Measurements from ENCODE around the gene ZP2.

ZP2 gene

DNA sequence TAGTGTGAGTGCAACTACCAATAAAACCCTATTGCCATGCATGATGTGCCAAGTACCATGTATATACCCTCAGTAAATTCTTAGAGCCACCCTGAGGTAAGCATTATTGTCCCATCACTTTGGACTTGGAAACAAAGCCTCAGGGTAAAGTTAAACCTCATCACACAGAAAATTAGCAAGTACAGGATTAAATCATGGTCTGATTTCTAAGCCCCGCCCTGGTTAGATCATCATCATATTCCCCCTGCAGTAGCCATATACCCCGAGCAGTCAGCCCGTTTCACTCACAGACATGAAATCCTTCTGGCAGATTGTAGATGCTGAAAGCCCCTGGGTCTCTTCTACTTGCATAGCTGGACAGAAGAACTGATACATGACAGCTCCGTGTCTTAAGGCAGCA, 4.8 kb downstream of the ZP2 start:
- no peak overlapping the region for H2AFZ ChIP-seq (ENCODE audit: low read length)
- no peak overlapping the region for H3K4me3 ChIP-seq (ENCODE audit: low read length, poor library complexity, severe bottlenecking)
- H3F3A ChIP-seq (ENCODE audit: low read depth): no peaks in the 10 kb centered on the region
- no peak overlapping the region for H3K9ac ChIP-seq (ENCODE audit: low read depth, low read length, poor library complexity, severe bottlenecking)
- no peaks in the 10 kb centered on the region for H3K9me2 ChIP-seq (replicated peaks; ENCODE audit: low read depth, low read length)
- H3K4me1 ChIP-seq (ENCODE audit: insufficient read depth, low read length, poor library complexity, severe bottlenecking): no peaks in the 10 kb centered on the region
- H3K9me3 ChIP-seq (ENCODE audit: insufficient read depth, low read depth, low read length): no peaks in the 10 kb centered on the region
- TF ChIP-seq, protein P1, sequence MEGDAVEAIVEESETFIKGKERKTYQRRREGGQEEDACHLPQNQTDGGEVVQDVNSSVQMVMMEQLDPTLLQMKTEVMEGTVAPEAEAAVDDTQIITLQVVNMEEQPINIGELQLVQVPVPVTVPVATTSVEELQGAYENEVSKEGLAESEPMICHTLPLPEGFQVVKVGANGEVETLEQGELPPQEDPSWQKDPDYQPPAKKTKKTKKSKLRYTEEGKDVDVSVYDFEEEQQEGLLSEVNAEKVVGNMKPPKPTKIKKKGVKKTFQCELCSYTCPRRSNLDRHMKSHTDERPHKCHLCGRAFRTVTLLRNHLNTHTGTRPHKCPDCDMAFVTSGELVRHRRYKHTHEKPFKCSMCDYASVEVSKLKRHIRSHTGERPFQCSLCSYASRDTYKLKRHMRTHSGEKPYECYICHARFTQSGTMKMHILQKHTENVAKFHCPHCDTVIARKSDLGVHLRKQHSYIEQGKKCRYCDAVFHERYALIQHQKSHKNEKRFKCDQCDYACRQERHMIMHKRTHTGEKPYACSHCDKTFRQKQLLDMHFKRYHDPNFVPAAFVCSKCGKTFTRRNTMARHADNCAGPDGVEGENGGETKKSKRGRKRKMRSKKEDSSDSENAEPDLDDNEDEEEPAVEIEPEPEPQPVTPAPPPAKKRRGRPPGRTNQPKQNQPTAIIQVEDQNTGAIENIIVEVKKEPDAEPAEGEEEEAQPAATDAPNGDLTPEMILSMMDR (conservative IDR thresholded peaks at IDR 0.05; ENCODE audit: low read length): no peak
- no peak for TF ChIP-seq EZH2phosphoT487 (IDR thresholded peaks at IDR 0.05; ENCODE audit: borderline replicate concordance)
- no peak overlapping the region for H3K4me2 ChIP-seq (ENCODE audit: low read depth, low read length, poor library complexity, severe bottlenecking)
- no peaks in the 10 kb centered on the region for H3K79me2 ChIP-seq (ENCODE audit: insufficient read depth, low read length)
- H3K27me3 ChIP-seq (ENCODE audit: insufficient read depth, low read length, poor library complexity, severe bottlenecking): no peaks in the 10 kb centered on the region
- no peaks in the 10 kb centered on the region for H3K36me3 ChIP-seq (ENCODE audit: insufficient read depth, low read length)
- H4K20me1 ChIP-seq (ENCODE audit: insufficient read depth, low read length, poor library complexity, severe bottlenecking): no peaks in the 10 kb centered on the region

DNA sequence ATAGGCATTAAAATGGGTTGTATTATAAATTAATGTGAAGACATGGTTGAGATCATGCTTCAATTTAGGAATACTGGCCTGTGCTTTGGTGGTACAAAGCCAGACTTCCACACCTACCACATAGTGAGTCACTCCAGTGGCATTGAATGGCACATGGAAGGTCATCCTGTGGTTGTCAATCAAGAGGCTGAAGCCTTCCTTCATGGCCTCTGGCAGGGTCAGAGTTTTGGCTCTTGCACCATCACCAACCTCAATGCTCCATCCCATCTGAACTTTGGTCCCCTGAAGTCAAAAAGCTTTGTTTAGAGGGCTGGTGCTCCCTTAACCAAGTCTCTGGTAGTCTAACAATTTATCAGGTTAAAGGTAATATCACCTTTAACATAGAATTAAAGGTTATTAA, 6.1 kb downstream of the ZP2 start:
- Histone ChIP-seq H2AFZ (ENCODE audit: low read length) (no peak overlapping the region), H3K4me1 (ENCODE audit: insufficient read depth, low read length, poor library complexity, severe bottlenecking) (no peaks in the 10 kb centered on the region), H4K20me1 (ENCODE audit: insufficient read depth, low read length, poor library complexity, severe bottlenecking) (no peaks in the 10 kb centered on the region), H3K9ac (ENCODE audit: low read depth, low read length, poor library complexity, severe bottlenecking) (no peak overlapping the region), H3K4me3 (ENCODE audit: low read length, poor library complexity, severe bottlenecking) (no peak overlapping the region), H3K4me2 (ENCODE audit: low read depth, low read length, poor library complexity, severe bottlenecking) (no peak overlapping the region), H3K27me3 (ENCODE audit: insufficient read depth, low read length, poor library complexity, severe bottlenecking) (no peaks in the 10 kb centered on the region), H3K9me3 (ENCODE audit: insufficient read depth, low read depth, low read length) (no peaks in the 10 kb centered on the region), H3K9me2 (replicated peaks; ENCODE audit: low read depth, low read length) (no peaks in the 10 kb centered on the region), H3F3A (ENCODE audit: low read depth) (no peaks in the 10 kb centered on the region), H3K36me3 (ENCODE audit: insufficient read depth, low read length) (no peaks in the 10 kb centered on the region), H3K79me2 (ENCODE audit: insufficient read depth, low read length) (no peaks in the 10 kb centered on the region)
- TF ChIP-seq, protein P1 (conservative IDR thresholded peaks at IDR 0.05; ENCODE audit: low read length): no peak
- no peak for TF ChIP-seq EZH2phosphoT487 (IDR thresholded peaks at IDR 0.05; ENCODE audit: borderline replicate concordance)

DNA sequence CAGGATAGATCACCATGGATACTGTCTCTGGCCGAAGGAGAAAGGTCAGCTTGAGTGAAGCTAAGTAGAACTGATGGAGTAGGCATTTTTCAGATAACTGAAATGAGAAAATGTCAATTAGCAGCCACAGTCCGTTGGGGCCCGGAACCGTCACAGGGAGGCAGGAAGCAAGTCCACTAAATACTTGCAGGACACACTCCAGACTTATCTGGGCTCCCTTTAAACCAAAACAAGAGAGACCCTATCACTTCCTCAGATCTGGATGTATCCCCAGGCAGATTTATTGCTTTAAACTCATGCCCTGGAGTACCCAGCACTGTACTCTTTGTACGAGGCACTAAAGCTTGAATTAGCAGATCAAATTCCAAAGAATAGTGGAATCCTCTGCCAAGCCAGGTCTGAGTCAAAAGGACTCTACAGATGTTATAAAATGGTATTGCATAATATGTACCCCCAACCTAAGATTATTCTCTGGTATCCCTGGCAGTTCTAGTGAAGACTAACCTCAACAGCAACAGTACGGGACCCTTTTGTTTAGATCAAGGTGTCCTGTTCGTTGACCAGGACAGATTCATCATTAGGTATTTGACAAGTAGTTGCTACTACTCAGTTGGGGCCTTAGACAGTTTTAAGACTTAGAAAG, 8.1 kb downstream of the ZP2 start:
- Histone ChIP-seq H3K27me3 (ENCODE audit: insufficient read depth, low read length, poor library complexity, severe bottlenecking) (no peaks in the 10 kb centered on the region), H3F3A (ENCODE audit: low read depth) (no peaks in the 10 kb centered on the region)

More for the DNA sequence above, 8.1 kb downstream of the ZP2 start:
- H3K4me3 ChIP-seq (ENCODE audit: low read length, poor library complexity, severe bottlenecking): no peak overlapping the region
- H3K9me2 ChIP-seq (replicated peaks; ENCODE audit: low read depth, low read length): no peaks in the 10 kb centered on the region
- no peaks in the 10 kb centered on the region for H3K4me1 ChIP-seq (ENCODE audit: insufficient read depth, low read length, poor library complexity, severe bottlenecking)
- H3K36me3 ChIP-seq (ENCODE audit: insufficient read depth, low read length): no peaks in the 10 kb centered on the region
- no peaks in the 10 kb centered on the region for H3K79me2 ChIP-seq (ENCODE audit: insufficient read depth, low read length)
- no peaks in the 10 kb centered on the region for H3K9me3 ChIP-seq (ENCODE audit: insufficient read depth, low read depth, low read length)
- no peak overlapping the region for H3K4me2 ChIP-seq (ENCODE audit: low read depth, low read length, poor library complexity, severe bottlenecking)
- no peak overlapping the region for H3K9ac ChIP-seq (ENCODE audit: low read depth, low read length, poor library complexity, severe bottlenecking)
- TF ChIP-seq, protein P1 (conservative IDR thresholded peaks at IDR 0.05; ENCODE audit: low read length): no peak
- TF ChIP-seq EZH2phosphoT487 (IDR thresholded peaks at IDR 0.05; ENCODE audit: borderline replicate concordance): no peak
- H2AFZ ChIP-seq (ENCODE audit: low read length): no peak overlapping the region
- no peaks in the 10 kb centered on the region for H4K20me1 ChIP-seq (ENCODE audit: insufficient read depth, low read length, poor library complexity, severe bottlenecking)
